GM12878 (cell line): ENCODE results near the gene SEC24A.

Source experiments
- ASH2L ChIP-seq: fragments of 300-600, 200-600 bp; sonication (generic); IDR thresholded peaks from 2 replicates; pipeline ENCODE4 v1.6.1; 2017; ENCODE audit warnings: low read depth, mild to moderate bottlenecking, borderline replicate concordance
- BACH1 ChIP-seq: fragments of 450-650 bp; IDR thresholded peaks from 2 replicates; pipeline ENCODE4 v1.6.1; 2017; ENCODE audit warnings: mild to moderate bottlenecking, borderline replicate concordance
- CBX3 ChIP-seq: fragments of 200-600 bp; sonication (generic); IDR thresholded peaks from 2 replicates; pipeline ENCODE4 v1.6.1; 2016; ENCODE audit warnings: low read depth, borderline replicate concordance
- CTCF ChIP-seq, 3 experiments: IDR thresholded peaks in 2 of 3; conservative IDR thresholded peaks in 1 of 3; 2 replicates each; pipeline ENCODE4 v1.5.1; 2011; ENCODE audit warnings: low read depth in 3 of 3, low read length in 3 of 3, mild to moderate bottlenecking in 3 of 3, control low read depth in 2 of 3, moderate library complexity in 2 of 3, inconsistent platforms in 1 of 3, mixed read lengths in 1 of 3; ENCODE audit not compliant: control insufficient read depth in 2 of 3, insufficient read depth in 1 of 3; ENCODE audit errors: extremely low read depth in 1 of 3
- EP300 ChIP-seq, 2 experiments: fragments of 150-350 bp in 1 of 2; IDR thresholded peaks; 2 replicates each; pipeline ENCODE4 v1.6.1; 2011 to 2012; ENCODE audit warnings: low read depth in 2 of 2, low read length in 2 of 2, borderline replicate concordance in 1 of 2, improper control_type of control experiment in 1 of 2, inconsistent platforms in 1 of 2; ENCODE audit not compliant: control insufficient read depth in 1 of 2
- KDM1A ChIP-seq: fragments of 200-600 bp; sonication (generic); IDR thresholded peaks from 2 replicates; pipeline ENCODE4 v1.6.1; 2016; ENCODE audit warnings: borderline replicate concordance
- POLR2AphosphoS5 ChIP-seq: IDR thresholded peaks from 2 replicates; pipeline ENCODE4 v1.6.1; 2011; ENCODE audit warnings: mild to moderate bottlenecking, low read length, inconsistent platforms
- RFX5 ChIP-seq: IDR thresholded peaks from 2 replicates; pipeline ENCODE4 v1.6.1; 2011; ENCODE audit warnings: low read depth, low read length, improper control_type of control experiment
- TAF1 ChIP-seq: IDR thresholded peaks from 2 replicates; pipeline ENCODE4 v1.6.1; 2011; ENCODE audit warnings: mild to moderate bottlenecking, low read depth, low read length, borderline replicate concordance
- ZNF384 ChIP-seq: IDR thresholded peaks from 2 replicates; pipeline ENCODE4 v1.6.1; 2012; ENCODE audit warnings: low read depth, mild to moderate bottlenecking, low read length, improper control_type of control experiment, borderline replicate concordance
- TF ChIP-seq, protein P1 (sequence below): IDR thresholded peaks from 2 replicates; pipeline ENCODE4 v1.6.1; 2012; ENCODE audit warnings: mild to moderate bottlenecking, low read depth, low read length
- TF ChIP-seq, protein P2 (sequence below): fragments of 450-650 bp; IDR thresholded peaks from 2 replicates; pipeline ENCODE4 v1.6.1; 2017; ENCODE audit warnings: mild to moderate bottlenecking, moderate library complexity

DNA sequence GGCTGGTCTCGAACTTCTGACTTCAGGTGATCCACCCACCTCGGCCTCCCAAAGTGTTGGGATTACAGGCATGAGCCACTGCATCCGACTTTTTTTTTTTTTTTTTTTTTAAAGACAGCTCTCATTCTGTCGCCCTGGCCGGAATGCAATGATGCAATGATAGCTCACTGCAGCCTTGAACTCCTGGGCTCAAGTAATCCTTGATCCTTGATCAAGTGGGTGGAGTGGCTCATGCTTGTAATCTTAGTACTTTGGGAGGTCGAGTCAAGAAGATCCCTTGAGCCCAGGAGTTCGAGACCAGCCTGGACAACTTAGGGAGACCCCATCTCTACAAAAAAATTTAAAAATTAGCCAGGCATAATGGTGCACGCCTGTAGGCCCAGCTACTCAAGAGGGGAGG lies 8.1 kb downstream of the SEC24A start:
- no peak for TF ChIP-seq CBX3
- TF ChIP-seq, protein P1, sequence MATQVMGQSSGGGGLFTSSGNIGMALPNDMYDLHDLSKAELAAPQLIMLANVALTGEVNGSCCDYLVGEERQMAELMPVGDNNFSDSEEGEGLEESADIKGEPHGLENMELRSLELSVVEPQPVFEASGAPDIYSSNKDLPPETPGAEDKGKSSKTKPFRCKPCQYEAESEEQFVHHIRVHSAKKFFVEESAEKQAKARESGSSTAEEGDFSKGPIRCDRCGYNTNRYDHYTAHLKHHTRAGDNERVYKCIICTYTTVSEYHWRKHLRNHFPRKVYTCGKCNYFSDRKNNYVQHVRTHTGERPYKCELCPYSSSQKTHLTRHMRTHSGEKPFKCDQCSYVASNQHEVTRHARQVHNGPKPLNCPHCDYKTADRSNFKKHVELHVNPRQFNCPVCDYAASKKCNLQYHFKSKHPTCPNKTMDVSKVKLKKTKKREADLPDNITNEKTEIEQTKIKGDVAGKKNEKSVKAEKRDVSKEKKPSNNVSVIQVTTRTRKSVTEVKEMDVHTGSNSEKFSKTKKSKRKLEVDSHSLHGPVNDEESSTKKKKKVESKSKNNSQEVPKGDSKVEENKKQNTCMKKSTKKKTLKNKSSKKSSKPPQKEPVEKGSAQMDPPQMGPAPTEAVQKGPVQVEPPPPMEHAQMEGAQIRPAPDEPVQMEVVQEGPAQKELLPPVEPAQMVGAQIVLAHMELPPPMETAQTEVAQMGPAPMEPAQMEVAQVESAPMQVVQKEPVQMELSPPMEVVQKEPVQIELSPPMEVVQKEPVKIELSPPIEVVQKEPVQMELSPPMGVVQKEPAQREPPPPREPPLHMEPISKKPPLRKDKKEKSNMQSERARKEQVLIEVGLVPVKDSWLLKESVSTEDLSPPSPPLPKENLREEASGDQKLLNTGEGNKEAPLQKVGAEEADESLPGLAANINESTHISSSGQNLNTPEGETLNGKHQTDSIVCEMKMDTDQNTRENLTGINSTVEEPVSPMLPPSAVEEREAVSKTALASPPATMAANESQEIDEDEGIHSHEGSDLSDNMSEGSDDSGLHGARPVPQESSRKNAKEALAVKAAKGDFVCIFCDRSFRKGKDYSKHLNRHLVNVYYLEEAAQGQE, result no peak
- TF ChIP-seq EP300 (IDR thresholded peaks at IDR 0.05; ENCODE audit: borderline replicate concordance in 1 of 2, control insufficient read depth in 1 of 2, low read depth in 2 of 2, low read length in 2 of 2), result no peak
- no peak for TF ChIP-seq BACH1
- no peak for TF ChIP-seq KDM1A
- no peak for TF ChIP-seq ZNF384
- no peak for TF ChIP-seq POLR2AphosphoS5
- TF ChIP-seq RFX5, result no peak
- no peak for TF ChIP-seq CTCF (IDR thresholded peaks at IDR 0.05 in 2 of 3, conservative IDR thresholded peaks at IDR 0.05 in 1 of 3; ENCODE audit: control insufficient read depth in 2 of 3, extremely low read depth in 1 of 3, insufficient read depth in 1 of 3, low read depth in 3 of 3, low read length in 3 of 3)
- TF ChIP-seq ASH2L, result no peak
- TF ChIP-seq, protein P2, sequence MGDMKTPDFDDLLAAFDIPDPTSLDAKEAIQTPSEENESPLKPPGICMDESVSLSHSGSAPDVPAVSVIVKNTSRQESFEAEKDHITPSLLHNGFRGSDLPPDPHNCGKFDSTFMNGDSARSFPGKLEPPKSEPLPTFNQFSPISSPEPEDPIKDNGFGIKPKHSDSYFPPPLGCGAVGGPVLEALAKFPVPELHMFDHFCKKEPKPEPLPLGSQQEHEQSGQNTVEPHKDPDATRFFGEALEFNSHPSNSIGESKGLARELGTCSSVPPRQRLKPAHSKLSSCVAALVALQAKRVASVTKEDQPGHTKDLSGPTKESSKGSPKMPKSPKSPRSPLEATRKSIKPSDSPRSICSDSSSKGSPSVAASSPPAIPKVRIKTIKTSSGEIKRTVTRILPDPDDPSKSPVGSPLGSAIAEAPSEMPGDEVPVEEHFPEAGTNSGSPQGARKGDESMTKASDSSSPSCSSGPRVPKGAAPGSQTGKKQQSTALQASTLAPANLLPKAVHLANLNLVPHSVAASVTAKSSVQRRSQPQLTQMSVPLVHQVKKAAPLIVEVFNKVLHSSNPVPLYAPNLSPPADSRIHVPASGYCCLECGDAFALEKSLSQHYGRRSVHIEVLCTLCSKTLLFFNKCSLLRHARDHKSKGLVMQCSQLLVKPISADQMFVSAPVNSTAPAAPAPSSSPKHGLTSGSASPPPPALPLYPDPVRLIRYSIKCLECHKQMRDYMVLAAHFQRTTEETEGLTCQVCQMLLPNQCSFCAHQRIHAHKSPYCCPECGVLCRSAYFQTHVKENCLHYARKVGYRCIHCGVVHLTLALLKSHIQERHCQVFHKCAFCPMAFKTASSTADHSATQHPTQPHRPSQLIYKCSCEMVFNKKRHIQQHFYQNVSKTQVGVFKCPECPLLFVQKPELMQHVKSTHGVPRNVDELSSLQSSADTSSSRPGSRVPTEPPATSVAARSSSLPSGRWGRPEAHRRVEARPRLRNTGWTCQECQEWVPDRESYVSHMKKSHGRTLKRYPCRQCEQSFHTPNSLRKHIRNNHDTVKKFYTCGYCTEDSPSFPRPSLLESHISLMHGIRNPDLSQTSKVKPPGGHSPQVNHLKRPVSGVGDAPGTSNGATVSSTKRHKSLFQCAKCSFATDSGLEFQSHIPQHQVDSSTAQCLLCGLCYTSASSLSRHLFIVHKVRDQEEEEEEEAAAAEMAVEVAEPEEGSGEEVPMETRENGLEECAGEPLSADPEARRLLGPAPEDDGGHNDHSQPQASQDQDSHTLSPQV, result no peak
- no peak for TF ChIP-seq TAF1
